SKM-1 (cell line): ENCODE results near the gene TMEM60.
"Not testable (repeated sequence)": the region's sequence is repeated elsewhere in the genome, so short reads cannot be mapped to it uniquely, and the experiment has no call there.

Source experiments
- DNase-seq: peaks from one replicate; lab custom pipeline; 2025; ENCODE audit not compliant: unreplicated experiment; lab: John Stamatoyannopoulos, UW

TMEM60 gene

DNA sequence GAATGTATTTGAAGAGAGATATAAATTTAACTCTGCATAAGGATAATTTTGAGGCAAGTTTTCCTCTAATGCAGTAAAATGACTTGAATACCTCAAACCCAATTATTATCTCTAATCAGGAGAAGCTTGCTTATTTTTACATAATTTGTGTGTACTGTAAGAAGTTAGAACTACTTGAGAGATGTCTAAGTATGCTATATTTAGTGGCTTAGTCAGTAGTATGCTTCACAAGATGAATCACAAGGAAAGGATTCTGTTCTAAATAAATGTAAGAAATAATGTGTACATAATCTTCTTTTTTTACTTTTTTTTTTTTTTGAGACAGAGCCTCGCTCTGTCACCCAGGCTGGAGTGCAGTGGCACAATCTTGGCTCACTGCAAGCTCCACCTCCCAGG, 14.1 kb upstream of the TMEM60 start:
- DNase-seq: no peak

DNA sequence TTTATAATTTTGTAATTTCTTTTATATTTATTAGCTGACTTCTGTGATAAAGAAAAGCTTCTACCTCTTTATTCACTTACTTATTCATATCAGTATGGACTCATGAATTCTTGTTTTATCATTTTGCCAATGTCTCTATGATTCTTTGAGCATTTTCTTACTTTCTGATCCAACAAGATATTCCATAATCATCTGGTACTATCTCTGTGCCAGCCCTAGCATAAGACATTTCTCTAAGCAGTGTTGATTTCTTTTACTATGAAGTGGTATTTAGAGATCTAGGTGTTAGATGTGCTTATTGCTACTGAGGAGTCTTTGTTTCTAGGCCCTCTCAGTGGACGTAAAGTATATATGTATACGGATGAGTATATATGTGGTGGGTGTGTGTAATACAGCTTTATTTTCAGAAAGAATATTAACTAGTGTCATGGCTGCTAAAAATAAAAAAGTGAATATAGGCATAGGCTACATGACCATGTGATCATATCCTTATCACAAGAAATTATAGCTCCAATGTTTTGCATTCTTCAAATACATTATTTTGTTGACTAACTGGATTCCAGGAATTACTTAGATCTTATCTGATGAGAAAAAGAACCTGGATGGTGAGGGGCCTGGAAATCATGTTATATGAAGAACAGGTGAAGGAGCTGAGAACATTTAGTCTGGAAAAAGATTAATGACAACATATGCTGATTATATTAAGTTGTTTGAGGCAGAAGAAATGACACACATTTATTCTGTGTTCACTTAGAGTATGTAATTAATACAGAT, 13.5 kb upstream of the TMEM60 start:
- no peak for DNase-seq

GRCh38 chr7:77808517-77808916, 10.3 kb upstream of the TMEM60 start:
- no peak for DNase-seq

- no peak for DNase-seq
Observed at GRCh38 chr7:77806425-77806824, 8.2 kb upstream of the TMEM60 start.

DNA sequence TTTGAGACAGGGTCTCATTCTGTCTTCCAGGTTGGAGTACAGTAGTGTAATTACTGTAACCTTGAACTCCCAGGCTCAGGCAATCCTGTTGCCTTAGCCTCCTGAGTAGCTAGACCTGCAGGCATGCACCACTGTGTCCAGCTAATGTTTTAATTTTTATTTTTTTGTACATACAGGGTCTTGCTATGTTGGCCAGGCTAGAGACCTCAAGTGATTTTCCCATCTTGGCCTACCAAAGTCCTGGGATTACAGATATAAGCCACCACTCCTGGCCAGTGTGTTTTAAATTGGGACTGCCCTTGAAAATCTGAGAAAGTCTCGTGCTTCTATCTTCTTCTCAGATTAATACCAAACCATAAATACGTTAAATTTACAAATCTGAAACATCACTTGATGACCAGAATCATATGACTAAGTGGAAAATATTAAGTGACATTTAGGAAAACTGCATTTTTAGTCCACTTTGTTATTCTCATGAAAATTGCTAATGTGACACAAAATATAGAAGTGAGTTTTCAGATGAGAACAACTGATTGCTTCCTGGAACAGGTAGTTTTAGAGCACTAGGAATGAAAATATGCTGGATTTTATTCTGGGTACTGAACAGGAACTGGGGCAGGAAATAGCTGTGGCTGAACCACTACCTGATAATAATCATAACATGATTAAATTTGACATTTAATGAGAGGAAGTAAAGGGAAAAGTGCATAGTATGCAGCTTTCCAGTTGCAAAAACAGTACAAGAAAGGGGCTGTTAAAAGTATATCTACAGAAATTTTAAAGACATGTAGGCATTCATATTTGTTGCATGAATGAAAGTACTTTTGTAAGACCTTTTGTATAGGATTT, 4.5 kb upstream of the TMEM60 start:
- no peak for DNase-seq

DNA sequence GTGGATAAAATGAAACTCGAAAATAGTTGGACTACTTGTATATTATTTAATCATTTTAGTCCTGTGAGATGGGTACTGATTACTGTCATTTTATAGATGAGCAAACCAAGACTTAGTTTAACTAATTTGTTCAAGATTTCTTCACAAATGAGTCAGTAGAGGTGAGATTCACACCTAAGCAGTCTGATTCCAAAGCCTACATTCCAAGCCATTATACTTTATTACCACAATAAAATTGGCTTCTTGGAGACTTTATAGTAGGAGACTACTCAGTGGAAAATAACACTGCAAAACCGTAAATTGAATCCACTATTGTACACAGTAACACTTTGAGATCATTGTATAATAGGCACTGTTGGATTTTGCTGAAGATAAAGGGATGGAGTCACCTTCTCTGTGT, 2.5 kb upstream of the TMEM60 start:
- no peak for DNase-seq

DNA sequence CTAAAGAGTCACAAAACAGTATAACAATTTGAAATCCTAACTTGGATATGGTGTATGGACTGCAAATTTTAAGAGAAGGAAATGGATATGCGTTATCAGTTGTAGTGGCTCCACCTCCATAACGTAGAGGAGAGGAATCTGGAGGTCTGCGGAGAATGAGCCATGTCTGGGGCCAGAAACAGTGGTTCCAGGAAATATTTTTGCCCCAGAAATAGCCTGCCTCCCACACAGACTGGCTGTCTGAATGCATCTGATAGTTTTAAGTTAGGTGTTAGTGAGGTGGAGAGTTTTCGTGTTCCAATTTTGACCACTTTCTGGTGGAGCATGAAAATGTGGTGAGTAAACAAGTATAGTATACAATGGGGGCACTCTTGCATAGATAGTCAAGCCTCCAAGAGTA, 1.9 kb upstream of the TMEM60 start:
- no peak for DNase-seq

DNA sequence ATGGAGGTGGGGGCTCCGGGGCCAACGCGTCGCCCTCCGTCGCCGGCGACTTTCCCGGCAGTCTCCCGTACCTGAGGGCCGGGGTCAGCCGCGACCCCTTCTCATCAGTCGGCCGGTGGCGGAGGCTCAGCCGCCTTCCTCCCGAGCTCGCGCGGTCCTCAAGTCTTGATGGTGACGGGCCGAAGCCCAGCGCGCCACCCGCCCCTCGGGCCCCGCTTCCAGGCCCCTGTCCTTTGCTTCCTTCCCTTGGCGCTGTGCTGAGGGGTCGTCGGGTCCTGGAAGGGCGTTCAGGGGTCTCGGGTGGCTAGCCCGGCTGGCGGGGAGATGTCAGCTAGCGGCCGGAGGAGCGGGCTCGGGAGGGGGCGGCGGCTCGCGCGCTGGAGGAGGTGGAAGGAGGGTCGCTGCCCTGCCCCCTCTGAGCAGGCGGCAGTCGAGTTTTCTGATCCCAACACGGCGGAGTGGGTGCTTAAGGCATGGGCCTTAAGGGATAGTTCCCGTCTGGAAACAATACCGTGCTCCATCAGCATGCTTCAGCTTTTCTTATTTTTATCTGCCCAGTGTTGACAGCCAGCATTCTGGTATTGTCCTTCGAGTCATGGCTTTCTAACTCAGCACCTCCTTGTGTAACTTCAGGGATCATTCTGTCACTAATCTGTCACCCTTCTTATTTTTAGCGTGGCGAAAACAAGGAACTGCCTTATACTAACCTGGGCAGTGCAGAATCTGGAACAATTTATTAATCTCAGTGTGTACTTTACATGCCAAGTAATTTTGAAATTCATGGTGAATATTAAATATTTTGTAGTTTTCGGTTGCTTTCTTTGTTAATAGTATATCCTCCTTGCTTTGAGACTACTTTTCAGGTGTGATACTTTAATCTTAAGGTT, 1.1 kb upstream of the TMEM60 start:
- DNase-seq: peak; percentile 32

GRCh38 chr7:77797734-77798393, 370 bp downstream of the TMEM60 start:
- no peak for DNase-seq

DNA sequence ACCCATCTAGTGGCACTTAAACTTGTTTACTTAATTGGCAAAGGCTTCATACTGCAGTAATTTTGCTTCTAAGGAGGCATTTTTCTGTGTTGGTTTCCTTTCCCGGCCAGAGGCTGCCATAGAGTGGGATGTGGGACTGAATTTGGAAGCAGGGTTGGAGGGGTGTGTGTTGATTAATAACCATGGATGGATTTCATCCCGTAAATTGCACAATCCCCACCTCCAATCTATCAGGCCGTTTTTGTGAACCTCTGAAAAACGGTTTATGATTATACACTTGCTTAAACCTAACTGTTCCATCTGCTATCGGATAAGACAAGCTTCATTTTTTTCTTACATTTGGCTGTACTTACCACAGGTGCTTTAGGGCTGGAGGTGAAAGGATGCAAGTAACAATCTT, 1.3 kb downstream of the TMEM60 start:
- DNase-seq: no peak

- DNase-seq: no peak
Observed at GRCh38 chr7:77796109-77796508, 2.1 kb downstream of the TMEM60 start.

DNA sequence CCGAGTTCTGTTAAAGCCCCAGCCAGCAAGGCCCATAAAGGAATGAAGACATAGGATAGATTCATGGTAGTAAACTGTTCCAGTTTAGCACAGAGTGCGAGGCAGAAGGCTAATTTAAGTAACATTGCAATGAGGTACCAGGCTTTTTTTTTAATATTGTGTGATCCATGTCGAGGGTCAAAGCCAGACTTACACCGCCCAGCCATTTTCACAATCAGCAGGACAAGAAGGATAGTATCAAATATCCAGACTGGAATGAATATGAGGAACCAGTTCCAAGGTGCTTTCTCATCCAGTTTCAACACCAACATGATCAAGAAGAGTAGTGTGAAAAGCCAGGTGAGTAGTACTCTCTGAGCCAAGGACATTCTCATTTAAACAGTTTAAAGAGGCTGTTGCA, 4.2 kb downstream of the TMEM60 start:
- no peak for DNase-seq

DNA sequence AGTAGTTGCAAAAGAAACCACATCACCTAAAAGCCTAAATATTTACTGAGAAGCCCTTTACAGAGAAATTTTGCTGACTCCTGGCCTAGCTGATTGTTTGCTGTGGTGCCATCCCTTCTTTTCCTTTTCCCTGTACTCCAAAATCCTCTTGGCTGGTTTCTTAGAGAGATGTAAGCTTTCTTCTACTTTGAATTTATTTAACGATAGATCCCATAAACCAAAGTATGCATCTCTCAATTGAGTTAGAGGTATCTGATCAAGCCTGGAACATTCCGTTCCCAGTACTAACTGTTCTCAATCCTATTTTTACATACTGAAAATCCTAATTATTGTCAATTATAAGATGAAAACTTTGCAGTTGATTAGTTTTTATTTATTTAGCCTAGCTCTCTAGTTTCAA, 6.3 kb downstream of the TMEM60 start:
- no peak for DNase-seq

GRCh38 chr7:77791336-77791735, 6.9 kb downstream of the TMEM60 start:
- DNase-seq: no peak

- DNase-seq: no peak
Observed at GRCh38 chr7:77788327-77788902, 9.8 kb downstream of the TMEM60 start.

- DNase-seq: no peak
Observed at GRCh38 chr7:77786741-77787140, 11.5 kb downstream of the TMEM60 start.

DNA sequence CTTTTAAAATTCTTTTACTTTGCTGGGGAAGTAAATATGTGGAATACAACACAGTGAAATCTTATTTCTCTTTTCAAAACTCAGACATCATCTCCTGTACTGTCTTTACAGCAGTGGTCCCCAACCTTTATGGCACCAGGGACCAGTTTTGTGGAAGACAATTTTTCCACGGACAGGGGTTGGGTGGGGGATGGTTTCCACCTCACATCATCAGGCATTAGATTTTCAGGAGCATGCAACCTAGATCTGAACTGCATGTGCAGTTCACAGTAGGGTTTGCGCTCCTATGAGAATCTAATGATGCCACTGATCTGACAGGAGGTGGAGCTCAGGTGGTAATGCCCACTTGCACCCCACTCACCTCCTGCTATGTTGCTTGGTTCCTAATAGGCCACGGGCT, 12.2 kb downstream of the TMEM60 start:
- DNase-seq: no peak

GRCh38 chr7:77784426-77784825, 13.8 kb downstream of the TMEM60 start:
- not testable (repeated sequence) for DNase-seq

- no peak for DNase-seq
Observed at GRCh38 chr7:77783545-77783944, 14.7 kb downstream of the TMEM60 start.

DNA sequence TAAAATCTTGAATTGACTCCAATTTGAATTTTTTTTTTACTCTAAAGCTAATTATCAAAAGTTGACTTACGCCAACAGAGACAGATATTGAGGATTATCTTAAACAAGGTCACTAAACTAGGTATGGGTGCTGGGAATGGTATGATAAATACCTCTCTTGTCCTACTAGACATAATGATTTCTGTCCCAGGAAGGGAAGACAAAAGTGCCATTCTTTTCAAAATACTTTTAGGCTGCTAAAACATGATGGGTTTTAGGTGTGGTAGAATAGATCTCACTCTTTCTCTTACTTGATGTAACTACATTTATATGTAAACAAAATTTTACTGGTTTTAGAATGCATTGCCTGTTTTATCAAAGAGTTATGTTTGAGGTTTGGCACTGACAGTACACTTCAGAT, 15.1 kb downstream of the TMEM60 start:
- no peak for DNase-seq

- no peak for DNase-seq
Observed at GRCh38 chr7:77782383-77782782, 15.9 kb downstream of the TMEM60 start.
